Caco-2 (cell line): ENCODE measurements around the gene RAPGEF1. TPM values are rescaled to one million over a fixed set of nuclear protein-coding genes. Genes with fewer than 3 reads are reported as not detected.

Experiments used
- BruUV-seq: library from RNA; stranded (reverse); fragments of 400-500 nt; replicated peaks from 2 replicates; lab custom pipeline; 2021; lab: Mats Ljungman, UMichigan
- CTCF ChIA-PET: fragments of 300-600 bp; sonication (Branson Sonifier 250); formaldehyde crosslinking; loops from one replicate; lab custom pipeline; 2022; ENCODE audit warnings: antibody characterized with exemption; lab: Charles Lee
- POLR2A ChIA-PET: fragments of 300-600 bp; sonication (Branson Sonifier 250); formaldehyde crosslinking; loops from one replicate; lab custom pipeline; 2022; ENCODE audit warnings: antibody characterized with exemption; lab: Charles Lee
- DNase-seq, 2 experiments: peaks; one replicate each; pipeline versions ENCODE4 v3.0.0 to v3.0.0-alpha.2; 2020 to 2022
- H3K27me3 ChIP-seq: replicated peaks from 2 replicates; pipeline ENCODE4 v1.6.0; 2011; ENCODE audit warnings: low read length; ENCODE audit not compliant: control insufficient read depth, insufficient read depth
- H3K36me3 ChIP-seq: 2 replicates; pipeline ENCODE4 v1.5.1; 2011; ENCODE audit warnings: low read length; ENCODE audit not compliant: control insufficient read depth, insufficient read depth
- H3K4me1 ChIP-seq: fragments of 250-450 bp; sonication (Bioruptor Pico); 2 replicates; pipeline ENCODE4 v1.5.1; 2020; ENCODE audit warnings: mild to moderate bottlenecking
- H3K4me3 ChIP-seq: 2 replicates; pipeline ENCODE4 v1.5.1; 2011; ENCODE audit warnings: low read depth, mild to moderate bottlenecking, control low read depth, low read length
- H3K9me3 ChIP-seq: fragments of 250-450 bp; sonication (Bioruptor Pico); 2 replicates; pipeline ENCODE4 v1.5.1; 2020; ENCODE audit warnings: mild to moderate bottlenecking, moderate library complexity
- H3K27ac Mint-ChIP-seq: one replicate; pipeline ENCODE4 v1.8.0; 2022; ENCODE audit warnings: mixed read lengths; ENCODE audit not compliant: unreplicated experiment
- H3K27me3 Mint-ChIP-seq: one replicate; pipeline ENCODE4 v1.8.0; 2022; ENCODE audit warnings: mixed read lengths; ENCODE audit not compliant: insufficient read depth, unreplicated experiment
- H3K36me3 Mint-ChIP-seq: one replicate; pipeline ENCODE4 v1.8.0; 2022; ENCODE audit warnings: mild to moderate bottlenecking, mixed read lengths; ENCODE audit not compliant: insufficient read depth, unreplicated experiment
- H3K4me1 Mint-ChIP-seq: one replicate; pipeline ENCODE4 v1.8.0; 2022; ENCODE audit warnings: low read depth, mixed read lengths; ENCODE audit not compliant: unreplicated experiment
- H3K4me3 Mint-ChIP-seq: one replicate; pipeline ENCODE4 v1.8.0; 2022; ENCODE audit warnings: mild to moderate bottlenecking, moderate library complexity, mixed read lengths; ENCODE audit not compliant: unreplicated experiment
- H3K9me3 Mint-ChIP-seq: one replicate; pipeline ENCODE4 v1.8.0; 2022; ENCODE audit warnings: mixed read lengths; ENCODE audit not compliant: unreplicated experiment
- CTCF ChIP-seq, 2 experiments: fragments of 200-600 bp in 1 of 2; IDR thresholded peaks; 1 replicate in 1 of 2; 2 replicates in 1 of 2; pipeline versions ENCODE4 v1.5.1 to v1.8.0; 2011 to 2022; ENCODE audit warnings: antibody characterized with exemption in 1 of 2, control low read depth in 1 of 2, inconsistent platforms in 1 of 2, low read depth in 1 of 2, low read length in 1 of 2, mild to moderate bottlenecking in 1 of 2, moderate library complexity in 1 of 2; ENCODE audit not compliant: insufficient read depth in 1 of 2, severe bottlenecking in 1 of 2, unreplicated experiment in 1 of 2
- intact Hi-C: fragments of 100-400 bp; cut with micrococcal nuclease; formaldehyde crosslinking; loops from one replicate; pipeline ENCODE4 v1.10.0; 2022; ENCODE audit not compliant: unreplicated experiment
- total RNA-seq: library from RNA; stranded (reverse); gene quantifications from 2 replicates; pipeline ENCODE4 v1.2.3, GENCODE V29; 2022

RAPGEF1 gene
- total RNA-seq, 1 experiment from 2014 or later, result 75.4 TPM

- CTCF ChIA-PET, result interaction anchor here (0.9 kb wide), 1 partner anchor 123 kb away, joined by 3 read pairs; no protein-coding TSS in a partner anchor
- no peak for DNase-seq
Observed at GRCh38 chr9:131714161-131714646, 25.7 kb downstream of the RAPGEF1 start.

GRCh38 chr9:131713016-131713415 lies 26.9 kb downstream of the RAPGEF1 start:
- intact Hi-C loops, result no loop called here
- ChIA-PET CTCF (interaction anchor here (1.3 kb wide), 1 partner anchor 15 kb away, joined by 4 read pairs; no protein-coding TSS in a partner anchor), POLR2A (interaction anchor here (0.6 kb wide), 1 partner anchor 63 kb away, joined by 3 read pairs; no protein-coding TSS in a partner anchor)
- Mint-ChIP-seq H3K27me3 (no peaks in the 10 kb centered on the region), H3K9me3 (no peaks in the 10 kb centered on the region), H3K4me3 (no peak overlapping the region), H3K4me1 (peaks cover 35% of the 10 kb centered on the region), H3K27ac (peak overlapping the region; percentile 36), H3K36me3 (peaks cover 47% of the 10 kb centered on the region)
- no peak for DNase-seq
- H3K4me3 ChIP-seq, result no peak overlapping the region
- no peaks in the 10 kb centered on the region for H3K9me3 ChIP-seq
- no peaks in the 10 kb centered on the region for H3K27me3 ChIP-seq
- no peak for TF ChIP-seq CTCF (IDR thresholded peaks at IDR 0.05; ENCODE audit: insufficient read depth in 1 of 2, low read depth in 1 of 2, low read length in 1 of 2, severe bottlenecking in 1 of 2, unreplicated experiment in 1 of 2)
- peaks cover 1% of the 10 kb centered on the region; the same call in 1 of the 2 replicates for H3K36me3 ChIP-seq
- H3K4me1 ChIP-seq, result peaks cover 14% of the 10 kb centered on the region
- no TSS peak for BruUV-seq

More at GRCh38 chr9:131714161-131714646, 25.7 kb downstream of the RAPGEF1 start:
- no peak overlapping the region for H3K27ac Mint-ChIP-seq
- no peaks in the 10 kb centered on the region for H3K27me3 ChIP-seq
- peaks cover 46% of the 10 kb centered on the region for H3K36me3 Mint-ChIP-seq
- POLR2A ChIA-PET, result no interaction called here
- no peak overlapping the region for H3K4me3 ChIP-seq
- no peaks in the 10 kb centered on the region for H3K27me3 Mint-ChIP-seq
- H3K4me1 ChIP-seq, result peaks cover 14% of the 10 kb centered on the region
- intact Hi-C loops, result no loop called here
- peaks cover 38% of the 10 kb centered on the region for H3K4me1 Mint-ChIP-seq
- no TSS peak for BruUV-seq
- no peak overlapping the region for H3K4me3 Mint-ChIP-seq
- peaks cover 1% of the 10 kb centered on the region; the same call in 1 of the 2 replicates for H3K36me3 ChIP-seq
- H3K9me3 ChIP-seq, result no peaks in the 10 kb centered on the region
- no peak for TF ChIP-seq CTCF (IDR thresholded peaks at IDR 0.05; ENCODE audit: insufficient read depth in 1 of 2, low read depth in 1 of 2, low read length in 1 of 2, severe bottlenecking in 1 of 2, unreplicated experiment in 1 of 2)
- H3K9me3 Mint-ChIP-seq, result no peaks in the 10 kb centered on the region

- Mint-ChIP-seq H3K27me3 (no peaks in the 10 kb centered on the region), H3K9me3 (no peaks in the 10 kb centered on the region), H3K4me1 (peaks cover 38% of the 10 kb centered on the region), H3K36me3 (peaks cover 44% of the 10 kb centered on the region), H3K4me3 (no peak overlapping the region), H3K27ac (peak overlapping the region; percentile 36)
- no peak overlapping the region for H3K4me3 ChIP-seq
- H3K9me3 ChIP-seq, result no peaks in the 10 kb centered on the region
- ChIA-PET CTCF (interaction anchor here (1.3 kb wide), 1 partner anchor 15 kb away, joined by 4 read pairs; no protein-coding TSS in a partner anchor), POLR2A (no interaction called here)
- no TSS peak for BruUV-seq
- peaks cover 1% of the 10 kb centered on the region; the same call in 1 of the 2 replicates for H3K36me3 ChIP-seq
- TF ChIP-seq CTCF (IDR thresholded peaks at IDR 0.05; ENCODE audit: insufficient read depth in 1 of 2, low read depth in 1 of 2, low read length in 1 of 2, severe bottlenecking in 1 of 2, unreplicated experiment in 1 of 2), result no peak
- DNase-seq, result no peak
- intact Hi-C loops, result no loop called here
- H3K27me3 ChIP-seq, result no peaks in the 10 kb centered on the region
- peaks cover 21% of the 10 kb centered on the region for H3K4me1 ChIP-seq
Observed at GRCh38 chr9:131712151-131712716, 27.6 kb downstream of the RAPGEF1 start.
